ENCODE data around the gene ELAVL1.
"Not testable (repeated sequence)": the region's sequence is repeated elsewhere in the genome, so short reads cannot be mapped to it uniquely, and the experiment has no call there.

The ELAVL1 gene

GRCh38 chr19:7921967-7922835 is 83.2 kb downstream of the ELAVL1 start:
- DNase-seq (ENCODE audit: low spot score): no peak

DNA sequence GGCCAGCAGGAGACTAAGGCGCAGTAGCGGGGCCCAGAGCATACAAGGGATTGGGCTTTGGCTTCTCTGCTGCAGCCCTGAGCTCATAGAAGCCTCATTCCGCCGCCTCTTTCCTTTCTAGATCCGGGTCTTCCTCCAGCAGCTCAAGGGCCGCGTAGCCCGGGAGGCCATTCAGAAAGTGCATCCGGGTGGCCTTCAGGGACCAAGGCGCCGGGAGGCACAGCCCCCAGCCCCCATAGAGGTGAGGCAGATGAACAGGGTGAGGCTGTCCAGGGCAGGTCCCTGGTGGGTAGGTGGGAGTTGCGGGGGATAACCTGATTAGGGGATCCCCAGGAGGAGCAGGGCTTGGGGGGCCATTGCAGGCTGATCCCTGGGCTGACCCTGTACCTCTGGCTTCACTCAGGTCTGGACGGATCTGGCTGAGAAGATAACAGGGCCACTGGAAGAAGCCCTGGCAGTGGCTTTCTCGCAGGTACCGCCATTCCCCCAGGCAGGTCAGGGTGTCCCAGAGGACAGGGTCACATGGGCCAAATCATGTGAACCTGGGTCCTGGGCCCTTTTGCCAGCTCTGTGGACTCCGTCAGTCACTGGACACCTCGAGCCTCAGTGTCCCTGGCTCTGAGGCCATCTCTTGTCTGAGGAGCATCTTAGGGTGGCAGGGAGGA is 84.0 kb downstream of the ELAVL1 start:
- no peak for DNase-seq (ENCODE audit: low spot score)

GRCh38 chr19:7920519-7921301 is 84.7 kb downstream of the ELAVL1 start:
- DNase-seq (ENCODE audit: low spot score): peak; percentile 98

- peak; percentile 79 for DNase-seq (ENCODE audit: low spot score)
Measured at GRCh38 chr19:7919610-7920518, 85.6 kb downstream of the ELAVL1 start, which contains the start of gene SNAPC2. SNAPC2 (plus strand) TSS chr19:7920338; CDS start chr19:7920367, 29 bp downstream.

- DNase-seq (ENCODE audit: low spot score): no peak
Measured at GRCh38 chr19:7918615-7919421, 86.6 kb downstream of the ELAVL1 start.

- not testable (repeated sequence) for DNase-seq (ENCODE audit: low spot score)
Measured at GRCh38 chr19:7918062-7918614, 87.3 kb downstream of the ELAVL1 start.

DNA sequence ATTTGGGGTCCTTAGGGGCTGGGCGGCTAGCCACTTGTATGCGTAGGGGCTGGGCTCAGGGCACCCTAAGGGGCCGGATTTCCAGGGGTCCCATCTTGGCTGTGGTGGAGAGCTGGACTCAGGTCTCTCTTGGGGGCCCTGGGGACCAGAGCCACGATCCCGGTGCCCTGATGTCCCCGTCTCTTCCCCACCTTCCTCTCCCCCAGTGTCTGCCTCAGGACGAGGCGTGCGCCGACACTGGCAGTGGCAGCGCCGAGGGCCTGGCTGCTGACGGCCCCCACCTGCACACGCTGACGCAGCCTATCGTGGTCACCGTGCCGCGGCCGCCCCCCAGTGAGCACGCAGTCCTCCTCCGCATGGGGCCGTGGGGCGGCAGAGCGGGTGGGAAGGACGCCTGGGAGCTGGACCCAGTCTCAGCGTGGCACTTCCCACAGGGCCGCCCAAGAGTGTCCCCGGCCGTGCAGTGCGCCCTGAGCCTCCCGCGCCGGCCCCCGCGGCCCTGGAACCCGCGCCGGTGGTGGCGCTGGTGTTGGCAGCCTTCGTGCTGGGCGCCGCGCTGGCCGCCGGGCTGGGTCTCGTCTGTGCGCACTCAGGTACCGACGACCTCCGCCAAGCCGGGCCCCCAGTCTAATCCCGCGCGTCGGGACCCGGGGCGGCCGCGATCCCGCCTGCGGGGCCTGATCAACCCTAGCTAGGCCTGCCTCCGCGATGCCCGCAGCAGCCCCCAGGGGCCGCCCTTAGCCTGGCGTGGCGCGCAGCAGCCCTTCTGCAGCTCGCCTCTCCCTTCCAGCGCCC is 88.0 kb downstream of the ELAVL1 start:
- DNase-seq (ENCODE audit: low spot score): no peak

DNA sequence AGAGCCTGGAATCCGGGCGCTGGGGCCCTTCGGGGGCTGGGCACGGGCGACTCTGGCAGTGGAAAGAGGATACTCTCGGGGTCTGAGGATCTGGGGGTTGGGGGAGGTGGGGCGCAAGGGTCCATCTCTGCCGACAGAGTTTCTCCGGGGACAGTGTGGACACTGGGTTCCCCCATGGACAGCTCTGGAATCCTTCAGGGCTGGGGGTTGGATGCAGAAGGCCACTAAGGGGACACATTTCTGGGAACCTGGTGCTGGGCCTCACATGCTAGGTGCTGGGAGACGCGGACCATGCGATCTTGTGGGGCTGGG is 88.5 kb downstream of the ELAVL1 start:
- DNase-seq (ENCODE audit: low spot score): no peak

DNA sequence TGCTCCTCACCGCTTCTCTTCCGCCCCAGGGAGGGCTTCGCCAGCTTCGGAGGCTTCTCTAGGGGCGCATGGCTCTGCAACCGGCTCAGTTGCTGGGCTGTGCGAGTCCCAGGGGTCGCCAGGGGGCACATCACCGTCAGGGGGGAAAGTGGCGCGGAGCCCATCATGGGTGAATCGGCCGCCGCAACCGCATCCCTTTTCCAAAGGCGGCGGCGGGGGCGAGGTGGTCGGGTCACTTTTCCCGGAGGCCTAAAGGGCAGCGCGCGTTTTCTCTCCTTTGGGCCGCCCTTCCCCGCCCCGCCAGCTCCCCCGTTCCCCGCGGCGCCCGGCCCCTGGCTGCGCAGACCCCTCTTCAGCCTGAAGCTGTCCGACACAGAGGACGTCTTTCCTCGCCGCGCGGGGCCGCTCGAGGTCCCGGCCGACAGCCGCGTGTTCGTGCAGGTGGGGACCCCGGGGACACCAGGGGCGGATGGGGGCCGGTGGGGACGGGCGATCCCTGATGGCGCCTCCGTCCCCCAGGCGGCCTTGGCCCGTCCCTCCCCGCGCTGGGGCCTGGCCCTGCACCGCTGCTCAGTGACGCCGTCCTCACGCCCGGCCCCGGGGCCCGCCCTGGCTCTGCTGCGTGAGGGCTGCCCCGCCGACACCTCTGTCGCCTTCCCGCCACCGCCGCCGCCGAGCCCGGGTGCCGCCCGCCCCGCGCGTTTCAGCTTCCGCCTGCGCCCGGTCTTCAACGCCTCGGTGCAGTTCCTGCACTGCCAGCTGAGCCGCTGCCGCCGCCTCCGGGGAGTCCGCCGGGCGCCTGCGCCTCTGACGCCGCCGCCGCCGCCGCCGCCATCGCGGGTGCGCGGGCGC is 89.1 kb downstream of the ELAVL1 start:
- DNase-seq (ENCODE audit: low spot score): no peak

DNA sequence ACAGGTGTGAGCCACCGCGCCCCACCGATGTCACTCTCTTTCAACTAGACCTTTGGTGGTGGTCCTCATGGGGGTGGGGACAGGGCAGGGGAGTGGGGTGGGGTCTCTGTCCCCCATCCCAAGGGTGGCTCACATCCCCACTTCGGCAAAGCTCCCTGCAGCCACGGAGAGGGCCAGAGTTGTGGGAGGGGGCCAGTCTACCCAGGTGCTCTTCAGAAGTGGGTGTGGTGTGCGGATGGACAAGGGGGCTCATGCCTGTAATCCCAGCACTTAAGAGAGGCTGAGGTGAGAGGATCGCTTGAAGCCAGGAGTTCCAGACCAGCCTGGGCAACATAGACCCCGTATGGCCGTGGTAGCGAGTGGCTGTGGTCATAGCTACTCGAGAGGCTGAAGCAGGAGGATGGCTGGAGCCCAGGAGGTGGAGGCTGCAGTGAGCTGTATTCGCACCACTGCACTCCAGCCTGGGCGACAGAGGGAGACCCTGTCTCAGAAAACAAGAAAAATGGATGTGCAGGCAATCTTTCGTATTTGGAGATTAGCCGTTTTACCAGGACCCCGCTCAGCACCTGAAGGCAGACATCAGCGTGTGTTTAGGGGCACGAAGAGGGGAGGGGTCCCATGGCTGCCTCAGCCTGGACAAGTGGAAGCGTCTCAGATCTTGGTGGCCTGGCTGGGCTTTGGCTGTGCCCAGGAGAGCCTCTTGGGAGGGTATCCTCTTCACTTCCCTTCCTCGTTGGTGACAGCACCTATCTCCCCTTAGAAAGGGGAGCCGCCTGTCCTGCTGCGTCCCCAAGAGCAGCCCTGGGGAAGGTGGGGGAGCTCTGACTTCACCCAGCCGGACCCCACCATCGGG is 90.0 kb downstream of the ELAVL1 start:
- DNase-seq (ENCODE audit: low spot score): no peak

DNA sequence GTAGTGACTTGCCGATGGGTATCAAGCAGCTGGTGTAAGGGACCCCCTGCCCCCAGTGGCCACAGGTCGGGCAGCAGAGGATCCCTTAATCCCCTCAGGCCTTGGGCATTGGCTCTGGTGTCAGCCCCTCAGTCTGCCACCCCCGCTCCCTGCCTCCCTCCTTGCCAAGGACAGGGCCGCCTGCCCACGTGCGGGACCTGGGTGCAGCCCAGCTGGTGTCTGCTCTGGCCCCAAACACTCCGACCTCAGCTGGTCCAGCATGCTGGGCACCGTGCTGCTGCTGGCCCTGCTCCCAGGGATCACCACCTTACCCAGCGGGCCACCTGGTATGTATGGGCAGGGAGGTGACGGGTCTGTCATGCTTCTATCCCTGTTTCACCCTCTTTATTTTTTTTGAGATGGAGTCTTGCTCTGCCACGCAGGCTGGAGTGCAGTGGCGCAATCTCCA is 90.8 kb downstream of the ELAVL1 start, which contains the start of gene TGFBR3L:
Gene TGFBR3L, plus strand, starts transcription at position 233 of the 448 bp plus-strand sequence.
- no peak for DNase-seq (ENCODE audit: low spot score)

- DNase-seq (ENCODE audit: low spot score): no peak
Measured at GRCh38 chr19:7914099-7914498, 91.3 kb downstream of the ELAVL1 start.

GRCh38 chr19:7913652-7914051 is 91.8 kb downstream of the ELAVL1 start:
- no peak for DNase-seq (ENCODE audit: low spot score)

DNA sequence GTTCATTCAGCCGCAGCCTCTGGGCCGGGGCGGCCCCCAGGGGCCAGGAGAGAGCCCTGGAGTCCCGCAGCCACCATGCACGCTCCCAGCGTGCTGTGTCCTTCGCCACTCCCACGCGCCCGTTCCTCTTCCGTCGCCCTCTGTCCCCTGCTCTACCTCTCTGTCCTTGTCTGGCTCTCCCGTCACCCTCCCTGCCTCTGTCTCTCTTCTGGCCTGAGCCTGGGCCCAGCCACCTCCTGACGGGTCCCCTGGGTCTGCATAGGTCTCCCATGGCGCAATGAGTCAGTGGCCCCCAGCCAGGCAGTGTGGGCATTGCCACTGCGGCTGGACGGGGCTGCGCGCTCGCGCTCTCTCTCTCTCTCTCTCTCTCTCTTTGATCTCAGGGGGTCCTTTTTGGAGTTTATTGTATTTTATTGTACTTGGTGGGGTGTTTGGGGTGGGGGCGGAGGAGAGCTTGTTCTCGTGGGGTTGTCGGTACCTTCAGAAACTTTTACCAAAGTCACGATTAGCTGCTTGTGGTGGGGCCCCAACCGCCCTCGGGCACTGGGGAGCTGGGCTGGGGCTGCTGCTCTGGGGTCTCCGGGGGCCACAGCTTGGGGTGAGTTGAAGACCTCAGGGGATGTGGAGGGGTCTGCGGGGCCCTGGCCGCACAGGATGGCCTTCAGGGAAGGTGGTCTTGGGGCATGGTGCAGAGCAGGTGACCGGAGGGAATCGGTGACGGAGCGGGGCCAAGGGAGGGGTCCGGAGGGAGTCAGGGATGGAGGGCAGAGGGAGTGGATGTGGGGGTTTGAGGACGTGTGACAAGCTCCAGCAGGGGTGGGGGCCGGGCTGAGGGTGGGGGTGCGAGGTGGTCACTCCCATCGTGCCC is 92.5 kb downstream of the ELAVL1 start:
- DNase-seq (ENCODE audit: low spot score): no peak

DNA sequence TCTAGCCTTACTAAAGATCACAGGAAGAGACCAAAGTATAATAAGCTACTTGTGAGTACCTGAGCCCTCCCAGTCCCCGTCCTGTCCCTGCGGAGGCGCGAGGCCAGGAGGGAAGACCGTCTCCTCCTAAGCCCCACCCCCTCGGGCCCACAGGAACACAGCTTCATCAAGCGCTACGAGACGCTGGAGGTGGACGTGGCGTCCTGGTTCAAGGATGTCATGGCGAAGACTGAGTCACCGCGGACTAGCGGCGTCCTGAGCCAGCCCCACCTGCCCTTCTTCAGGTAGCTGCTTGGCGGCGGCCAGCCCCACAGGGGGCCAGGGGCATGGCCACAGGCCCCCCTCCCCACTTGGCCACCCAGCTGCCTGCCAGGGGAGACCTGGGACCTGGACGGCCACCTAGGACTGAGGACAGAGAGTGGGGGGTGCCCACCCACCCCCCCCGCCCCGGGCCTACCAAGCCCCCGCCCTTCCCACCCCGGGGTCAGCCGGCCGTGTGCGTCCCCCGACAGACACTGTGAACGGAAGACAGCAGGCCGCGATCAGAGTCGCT is 93.2 kb downstream of the ELAVL1 start:
- DNase-seq (ENCODE audit: low spot score): no peak

GRCh38 chr19:7911508-7912143 is 93.8 kb downstream of the ELAVL1 start:
- no peak for DNase-seq (ENCODE audit: low spot score)

Measured in globus pallidus (tissue), 1 donor.